Mucosa of descending colon (tissue), 3 donors: ENCODE data around the gene ZSCAN16. TPM values are rescaled to one million over a fixed set of nuclear protein-coding genes. Genes with fewer than 3 reads are reported as not detected.
"Not testable (repeated sequence)": the region's sequence is repeated elsewhere in the genome, so short reads cannot be mapped to it uniquely, and the experiment has no call there.

Source experiments
- ATAC-seq: fragments of 200-7000 bp; cut with Tn5 transposase; one replicate; pipeline ENCODE4 v1.9.1; 2020; ENCODE audit warnings: mild to moderate bottlenecking, moderate library complexity
- DNase-seq, 3 donors: peaks; one replicate each; pipeline ENCODE4 v3.0.0-alpha.2; 2020
- H3K36me3 ChIP-seq: fragments of 200-600 bp; one replicate; pipeline ENCODE4 v1.8.0; 2021; ENCODE audit warnings: low read depth, mild to moderate bottlenecking
- H3K4me1 ChIP-seq: fragments of 200-600 bp; one replicate; pipeline ENCODE4 v1.8.0; 2021; ENCODE audit warnings: low read depth, mild to moderate bottlenecking
- H3K4me3 ChIP-seq: fragments of 200-600 bp; one replicate; pipeline ENCODE4 v1.8.0; 2021; ENCODE audit warnings: mild to moderate bottlenecking
- H3K9me3 ChIP-seq: fragments of 200-600 bp; one replicate; pipeline ENCODE4 v1.8.0; 2021; ENCODE audit warnings: mild to moderate bottlenecking
- intact Hi-C, 2 donors: fragments of 100-400 bp; cut with DNase I in 1 of 2; cut with micrococcal nuclease in 1 of 2; formaldehyde crosslinking; loops; one replicate each; pipeline versions ENCODE4 v1.11.0 to v1.11.1; 2022; cut with DNase I, micrococcal nuclease
- long read RNA-seq, 2 donors: library from polyadenylated mRNA; unstranded; transcript quantifications; one replicate each; pipeline ENCODE4 v2.0.0, GENCODE V29; 2019 to 2021
- total RNA-seq, 3 donors: library from RNA; stranded (reverse); fragmentation: NEBNext Ultra II Directional in 2 of 3; extraction: Animal tissue kit (Norgen Biotek cat#: 25700) in 2 of 3; gene quantifications; one replicate each; pipeline versions ENCODE4 v1.2.1 to v1.2.4, GENCODE V29; 2021 to 2023
- TF ChIP-seq, protein P1 (sequence below): fragments of 200-600 bp; IDR thresholded peaks from one replicate; pipeline ENCODE4 v1.8.0; 2022; ENCODE audit warnings: antibody characterized with exemption, mild to moderate bottlenecking
- donor health status: DM: no; HTN: no; CAD: no; lungs with moderate emphysema.
- donor health status: DM: no; HTN: no; CAD: no.
- donor health status: DM: no; HTN: yes; CAD: no.

ZSCAN16 gene
- total RNA-seq = 1 to 10 TPM; 7.4 to 9.5 (median 8.3) TPM
- long read RNA-seq, donor 1, transcript ZSCAN16-201 (4 exons, 1,328 nt) = major isoform, 7 of 10 reads
- long read RNA-seq, donor 1, partial matches to known transcripts = 1 of 10 reads
- long read RNA-seq, donor 1, other reads (novel, unspliced or antisense) = 2 of 10 reads
- long read RNA-seq, donor 2, partial matches to known transcripts = 1 of 5 reads
- long read RNA-seq, donor 2, other reads (novel, unspliced or antisense) = 2 of 5 reads

DNA sequence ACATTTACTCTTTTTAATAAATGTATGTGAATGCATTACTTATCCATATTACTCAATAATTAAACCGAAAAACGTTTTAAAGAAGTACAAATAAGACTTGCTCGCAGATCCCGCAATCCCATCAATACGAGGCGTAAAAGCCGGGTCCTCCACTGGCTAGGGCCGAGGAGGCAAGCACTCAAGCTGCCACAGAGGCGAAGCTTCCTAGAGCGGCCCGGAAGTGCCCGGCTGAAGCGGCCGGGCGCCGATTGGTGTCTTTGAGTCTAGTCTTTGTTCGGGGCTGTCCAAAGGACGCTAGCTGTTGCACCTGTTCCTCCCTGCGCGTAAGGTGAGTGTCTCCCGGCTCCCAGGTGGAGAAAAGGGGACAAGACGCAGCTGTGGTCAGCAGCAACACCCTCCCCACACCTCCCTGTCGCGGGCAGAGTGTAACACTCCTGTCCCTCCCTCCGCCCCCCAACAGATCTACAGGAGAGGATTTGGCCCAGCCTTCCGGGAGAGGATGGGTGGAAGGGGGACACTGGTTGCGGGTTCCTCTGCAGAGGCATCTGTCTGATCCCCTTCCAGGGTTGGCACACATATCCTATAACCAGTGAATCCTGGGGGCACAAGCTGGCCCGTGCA lies at the start of gene ZSCAN16:
ZSCAN16 (plus strand) TSS at position 260 of the 621 bp plus-strand sequence. CDS start 835 bp downstream, outside the sequence.
- peak within 1 kb of the TSS; percentile 25 for H3K4me3 ChIP-seq
- TF ChIP-seq, protein P1, sequence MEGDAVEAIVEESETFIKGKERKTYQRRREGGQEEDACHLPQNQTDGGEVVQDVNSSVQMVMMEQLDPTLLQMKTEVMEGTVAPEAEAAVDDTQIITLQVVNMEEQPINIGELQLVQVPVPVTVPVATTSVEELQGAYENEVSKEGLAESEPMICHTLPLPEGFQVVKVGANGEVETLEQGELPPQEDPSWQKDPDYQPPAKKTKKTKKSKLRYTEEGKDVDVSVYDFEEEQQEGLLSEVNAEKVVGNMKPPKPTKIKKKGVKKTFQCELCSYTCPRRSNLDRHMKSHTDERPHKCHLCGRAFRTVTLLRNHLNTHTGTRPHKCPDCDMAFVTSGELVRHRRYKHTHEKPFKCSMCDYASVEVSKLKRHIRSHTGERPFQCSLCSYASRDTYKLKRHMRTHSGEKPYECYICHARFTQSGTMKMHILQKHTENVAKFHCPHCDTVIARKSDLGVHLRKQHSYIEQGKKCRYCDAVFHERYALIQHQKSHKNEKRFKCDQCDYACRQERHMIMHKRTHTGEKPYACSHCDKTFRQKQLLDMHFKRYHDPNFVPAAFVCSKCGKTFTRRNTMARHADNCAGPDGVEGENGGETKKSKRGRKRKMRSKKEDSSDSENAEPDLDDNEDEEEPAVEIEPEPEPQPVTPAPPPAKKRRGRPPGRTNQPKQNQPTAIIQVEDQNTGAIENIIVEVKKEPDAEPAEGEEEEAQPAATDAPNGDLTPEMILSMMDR = no peak
- peaks cover 3% of the 10 kb centered on the region for H3K4me1 ChIP-seq
- H3K36me3 ChIP-seq = no peaks in the 10 kb centered on the region
- ATAC-seq (peak; percentile 100), DNase-seq (peak; percentile 91 to 95 (median 93))
- intact Hi-C loops = no loop called here
- no peaks in the 10 kb centered on the region for H3K9me3 ChIP-seq

DNA sequence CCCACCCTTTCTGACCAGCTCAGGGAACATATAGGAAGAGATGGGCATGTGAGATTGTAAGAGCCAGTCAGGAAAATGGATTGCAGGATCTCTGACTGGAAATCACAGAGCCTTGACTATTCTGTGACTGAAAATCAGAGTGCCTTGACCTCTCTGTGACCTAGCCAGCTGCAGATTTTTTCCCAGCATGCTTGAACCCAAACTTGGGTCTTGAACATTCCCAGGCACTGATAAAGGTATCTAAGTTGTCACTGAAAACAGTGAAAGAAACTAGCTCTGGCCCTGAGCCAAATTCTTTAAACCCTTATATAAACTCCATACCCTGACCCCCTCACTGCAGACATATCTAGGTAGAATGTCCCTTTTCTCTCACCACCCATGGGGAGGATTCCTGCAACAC lies 46.4 kb upstream of the ZSCAN16 start:
- H3K9me3 ChIP-seq = no peaks in the 10 kb centered on the region
- ATAC-seq = no peak
- H3K4me3 ChIP-seq = no peak overlapping the region
- intact Hi-C loops = no loop called here
- H3K4me1 ChIP-seq = no peaks in the 10 kb centered on the region
- no peaks in the 10 kb centered on the region for H3K36me3 ChIP-seq
- DNase-seq = no peak
- TF ChIP-seq, protein P1 = no peak

DNA sequence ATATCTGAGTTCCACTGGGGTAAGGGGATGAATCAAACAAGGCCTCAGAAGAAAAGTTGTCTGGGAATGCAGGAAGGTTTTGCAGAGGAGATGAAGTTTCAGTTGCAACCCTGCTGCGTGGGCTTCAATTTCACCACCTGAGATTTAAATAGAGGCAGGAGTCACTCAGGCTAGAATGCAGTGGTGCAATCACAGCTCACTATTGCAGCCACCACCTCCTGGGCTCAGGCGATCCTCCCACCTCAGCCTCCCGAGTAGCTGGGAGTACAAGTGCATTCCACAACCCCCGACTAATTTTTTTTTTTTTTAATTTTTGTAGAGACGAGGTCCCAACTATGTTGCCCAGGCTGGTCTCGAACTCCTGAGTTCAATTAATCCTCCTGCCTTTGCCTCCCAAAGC lies 45.6 kb upstream of the ZSCAN16 start:
- H3K4me1 ChIP-seq = no peaks in the 10 kb centered on the region
- ATAC-seq = no peak
- TF ChIP-seq, protein P1 = no peak
- intact Hi-C loops = no loop called here
- no peak overlapping the region for H3K4me3 ChIP-seq
- H3K9me3 ChIP-seq = no peaks in the 10 kb centered on the region
- no peaks in the 10 kb centered on the region for H3K36me3 ChIP-seq
- no peak for DNase-seq

DNA sequence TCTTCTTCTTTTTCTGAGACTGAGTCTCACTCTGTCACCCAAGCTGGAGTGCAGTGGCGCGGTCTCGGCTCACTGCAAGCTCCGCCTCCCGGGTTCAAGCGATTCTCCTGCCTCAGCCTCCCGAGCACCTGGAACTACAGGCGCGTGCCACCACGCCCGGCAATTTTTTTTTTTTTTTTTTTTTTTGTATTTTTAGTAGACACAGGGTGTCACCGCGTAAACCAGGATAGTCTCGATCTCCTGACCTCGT lies 44.1 kb upstream of the ZSCAN16 start, which contains the start of gene ZNF165:
ZNF165 (plus strand) TSS at position 188 of the 250 bp plus-strand sequence. CDS start 4,913 bp downstream, outside the sequence.
- peak within 1 kb of the TSS; percentile 55 for H3K4me3 ChIP-seq
- intact Hi-C loops, H3K36me3 ChIP-seq, DNase-seq, H3K4me1 ChIP-seq, H3K9me3 ChIP-seq: not testable (repeated sequence)
- peak; percentile 58 for ATAC-seq

DNA sequence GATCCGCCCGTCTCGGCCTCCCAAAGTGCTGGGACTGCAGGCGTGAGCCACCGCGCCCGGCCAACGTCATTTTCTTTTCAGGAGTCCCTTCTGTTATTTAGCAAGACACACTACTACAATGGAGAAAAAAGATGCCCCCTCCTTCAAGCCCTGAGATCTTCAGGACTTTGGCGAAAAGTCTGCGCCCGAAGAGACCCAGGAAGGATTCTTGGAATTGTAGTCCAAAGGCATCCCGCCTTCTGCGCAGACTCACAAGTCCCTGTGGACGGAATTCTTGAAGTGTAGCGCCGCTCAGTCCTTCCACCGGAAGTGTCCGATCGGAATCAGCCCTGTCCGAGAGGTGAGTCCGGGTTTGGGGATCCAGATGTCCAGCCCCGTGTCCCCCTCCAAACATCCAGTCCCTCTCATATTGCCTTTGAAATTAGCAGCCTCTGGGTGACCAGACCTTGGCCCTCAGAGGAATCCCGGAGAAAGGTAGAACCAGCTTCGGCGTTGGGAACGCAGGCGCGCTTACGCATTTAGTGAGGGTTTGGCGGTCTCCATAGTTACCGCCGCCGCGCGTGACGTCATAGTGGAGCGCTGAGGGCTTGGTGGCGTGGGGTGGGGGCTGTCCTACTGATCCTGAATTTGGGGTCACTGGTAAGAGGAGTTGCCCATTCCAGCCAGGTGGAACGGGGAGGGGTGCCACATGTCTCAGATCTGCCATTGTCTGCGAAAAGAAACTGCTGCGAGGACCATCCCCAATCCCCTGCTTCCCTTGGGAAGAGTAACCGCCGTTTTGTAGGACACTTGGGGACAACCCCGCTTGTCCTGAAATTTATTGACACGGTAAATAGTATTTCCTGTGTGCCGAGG lies 43.6 kb upstream of the ZSCAN16 start:
- DNase-seq (peak; percentile 94 to 97 (median 96)), ATAC-seq (peak; percentile 95)
- intact Hi-C loops = no loop called here
- Histone ChIP-seq H3K36me3 (no peaks in the 10 kb centered on the region), H3K4me1 (no peaks in the 10 kb centered on the region), H3K9me3 (no peaks in the 10 kb centered on the region), H3K4me3 (peak overlapping the region; percentile 55)
- TF ChIP-seq, protein P1 = no peak

DNA sequence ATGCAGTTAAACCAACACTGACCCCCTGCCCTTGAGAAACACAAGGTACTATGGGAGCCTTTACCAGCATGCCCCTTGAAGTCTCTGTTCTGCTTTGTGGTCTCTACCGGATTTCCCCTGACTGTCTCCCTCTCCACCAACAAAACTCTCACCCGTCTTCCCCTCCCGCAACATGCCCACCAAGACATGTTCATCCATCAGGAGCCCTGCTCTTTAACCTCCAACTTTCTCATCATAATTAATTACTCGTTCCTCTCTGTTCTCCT lies 43.0 kb upstream of the ZSCAN16 start:
- DNase-seq (no peak), ATAC-seq (peak; percentile 18)
- intact Hi-C loops = no loop called here
- Histone ChIP-seq H3K4me3 (peak overlapping the region; percentile 55), H3K4me1 (no peaks in the 10 kb centered on the region), H3K9me3 (no peaks in the 10 kb centered on the region), H3K36me3 (no peaks in the 10 kb centered on the region)
- TF ChIP-seq, protein P1 = no peak
